CD14-positive monocyte (primary cell): Measurements from ENCODE around the gene KIZ. TPM values are rescaled to one million over a fixed set of nuclear protein-coding genes. Genes with fewer than 3 reads are reported as not detected.

ENCODE experiments used
- DNase-seq, 3 donors: peaks; one replicate each; pipeline ENCODE4 v3.0.0-alpha.2; 2011 to 2022
- H2AFZ ChIP-seq: 2 replicates; pipeline ENCODE4 v1.6.0; 2012; ENCODE audit warnings: mild to moderate bottlenecking, low read depth, low read length, inconsistent platforms; ENCODE audit not compliant: insufficient read depth, poor library complexity, severe bottlenecking
- H3K27ac ChIP-seq, 2 donors: 1 replicate in 1 of 2; 2 replicates in 1 of 2; pipeline ENCODE4 v1.5.1; 2012 to 2013; ENCODE audit warnings: low read length in 2 of 2, control low read depth in 1 of 2, inconsistent platforms in 1 of 2, low read depth in 1 of 2, mild to moderate bottlenecking in 1 of 2
- H3K27me3 ChIP-seq, 2 donors: one replicate each; pipeline versions ENCODE4 v1.6.0 to v1.6.1; 2011 to 2013; ENCODE audit warnings: low read length in 2 of 2; ENCODE audit not compliant: control insufficient read depth in 2 of 2, insufficient read depth in 2 of 2
- H3K36me3 ChIP-seq, 2 donors: replicated peaks in 1 of 2; 1 replicate in 1 of 2; 2 replicates in 1 of 2; pipeline versions ENCODE4 v1.5.1 to v1.6.1; 2012 to 2013; ENCODE audit warnings: low read length in 2 of 2, control low read depth in 1 of 2, inconsistent platforms in 1 of 2, mild to moderate bottlenecking in 1 of 2; ENCODE audit not compliant: insufficient read depth in 2 of 2, control insufficient read depth in 1 of 2
- H3K4me1 ChIP-seq, 2 donors: 1 replicate in 1 of 2; 2 replicates in 1 of 2; pipeline versions ENCODE4 v1.5.1 to v1.6.1; 2012 to 2013; ENCODE audit warnings: low read length in 2 of 2, control low read depth in 1 of 2, inconsistent platforms in 1 of 2, mild to moderate bottlenecking in 1 of 2, moderate library complexity in 1 of 2; ENCODE audit not compliant: insufficient read depth in 2 of 2, control insufficient read depth in 1 of 2
- H3K4me2 ChIP-seq: replicated peaks from 2 replicates; pipeline ENCODE3; 2012; ENCODE audit warnings: low read length, moderate library complexity, mild to moderate bottlenecking; ENCODE audit not compliant: poor library complexity, severe bottlenecking; ENCODE audit errors: extremely low read depth
- H3K4me3 ChIP-seq, 3 experiments: fragments of 200-600 bp in 1 of 3; sonication (generic) in 1 of 3; replicated peaks in 1 of 3; 1 replicate in 2 of 3; 2 replicates in 1 of 3; pipeline ENCODE4 v1.5.1; 2011 to 2013; ENCODE audit warnings: low read length in 3 of 3, mild to moderate bottlenecking in 3 of 3, control low read depth in 2 of 3, low read depth in 2 of 3, inconsistent platforms in 1 of 3, moderate library complexity in 1 of 3
- H3K79me2 ChIP-seq: 2 replicates; pipeline ENCODE4 v1.6.0; 2012; ENCODE audit warnings: mild to moderate bottlenecking, control low read depth, inconsistent platforms, low read length, moderate library complexity; ENCODE audit not compliant: insufficient read depth
- H3K9ac ChIP-seq: 2 replicates; pipeline ENCODE4 v1.6.0; 2017; ENCODE audit warnings: low read length, mild to moderate bottlenecking; ENCODE audit not compliant: insufficient read depth, poor library complexity, severe bottlenecking
- H3K9me3 ChIP-seq, 2 donors: replicated peaks in 1 of 2; 1 replicate in 1 of 2; 2 replicates in 1 of 2; pipeline versions ENCODE4 v1.5.1 to v1.6.1; 2012 to 2013; ENCODE audit warnings: low read length in 2 of 2, control low read depth in 1 of 2; ENCODE audit not compliant: control insufficient read depth in 1 of 2, insufficient read depth in 1 of 2
- H4K20me1 ChIP-seq: 2 replicates; pipeline ENCODE4 v1.6.0; 2012; ENCODE audit warnings: mild to moderate bottlenecking, low read length, control low read depth, moderate library complexity; ENCODE audit not compliant: insufficient read depth
- H3K27ac Mint-ChIP-seq, 7 donors: one replicate each; pipeline ENCODE4 v1.8.0; 2020; ENCODE audit warnings: mild to moderate bottlenecking in 7 of 7, mixed read lengths in 7 of 7, moderate library complexity in 6 of 7, inconsistent platforms in 2 of 7
- H3K27me3 Mint-ChIP-seq, 3 donors: one replicate each; pipeline ENCODE4 v1.8.0; 2021 to 2022; ENCODE audit warnings: low read depth in 3 of 3, mild to moderate bottlenecking in 3 of 3, mixed read lengths in 3 of 3, moderate library complexity in 3 of 3, inconsistent platforms in 1 of 3
- H3K36me3 Mint-ChIP-seq, 2 donors: one replicate each; pipeline ENCODE4 v1.8.0; 2020; ENCODE audit warnings: mixed read lengths in 2 of 2, inconsistent platforms in 1 of 2, mild to moderate bottlenecking in 1 of 2
- H3K4me1 Mint-ChIP-seq: one replicate; pipeline ENCODE4 v1.8.0; 2020; ENCODE audit warnings: mild to moderate bottlenecking, mixed read lengths
- H3K4me3 Mint-ChIP-seq, 2 donors: one replicate each; pipeline ENCODE4 v1.8.0; 2020; ENCODE audit warnings: mild to moderate bottlenecking in 2 of 2, mixed read lengths in 2 of 2, moderate library complexity in 1 of 2
- H3K9me3 Mint-ChIP-seq, 7 donors: one replicate each; pipeline ENCODE4 v1.8.0; 2020 to 2022; ENCODE audit warnings: mixed read lengths in 7 of 7, mild to moderate bottlenecking in 6 of 7, moderate library complexity in 6 of 7, inconsistent platforms in 2 of 7
- WGBS: methylation state at CpG from one replicate; pipeline ENCODE4 v1.1.5; 2013; ENCODE audit warnings: missing lambda C conversion rate; ENCODE audit not compliant: insufficient coverage; 5-methylcytosine and 5-hydroxymethylcytosine counted together
- intact Hi-C, 2 donors: fragments of 100-400 bp; cut with micrococcal nuclease; formaldehyde crosslinking; loops; one replicate each; pipeline versions ENCODE4 v1.15.0 to v1.15.1; 2023
- polyA plus RNA-seq, 3 donors: library from polyadenylated mRNA; depleted of rRNA in 1 of 3; unstranded in 2 of 3; stranded (reverse) in 1 of 3; fragments of 300-500 nt in 2 of 3; fragments of >200 nt in 1 of 3; fragmentation: Illumina TruSeq in 2 of 3; gene quantifications; 1 replicate in 2 of 3; 2 replicates in 1 of 3; pipeline ENCODE4 v1.2.3, GENCODE V29; 2012 to 2021
- TF ChIP-seq, protein P1 (sequence below): fragments of 200-600 bp; IDR thresholded peaks from one replicate; pipeline ENCODE4 v1.8.0; 2022; ENCODE audit warnings: antibody characterized with exemption, mild to moderate bottlenecking

The KIZ gene
- polyA plus RNA-seq, 3 donors: 7.2 to 13.2 (median 10.2) TPM

DNA sequence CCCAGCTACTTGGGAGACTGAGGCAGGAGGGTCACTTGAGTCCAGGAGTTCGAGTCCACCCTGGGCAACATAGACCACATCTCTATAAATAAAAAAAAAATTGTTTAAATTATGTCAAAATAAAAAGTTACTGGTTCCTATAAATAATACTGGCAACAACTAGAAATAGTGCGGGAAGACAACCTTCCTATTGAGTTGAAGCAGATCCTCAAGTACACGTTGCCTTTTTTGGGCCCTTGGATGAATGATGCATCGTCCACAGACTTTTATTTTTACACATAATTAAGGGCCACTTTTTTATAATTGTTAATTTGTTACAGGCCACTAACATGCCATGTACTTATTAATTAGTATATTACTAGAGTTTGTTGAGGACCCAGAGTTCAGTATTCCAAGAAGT is 31.1 kb downstream of the KIZ start:
- no peak overlapping the region for H2AFZ ChIP-seq
- H3K4me3 Mint-ChIP-seq: no peak overlapping the region
- no peak overlapping the region for H3K4me2 ChIP-seq
- H3K4me3 ChIP-seq: no peak overlapping the region
- H3K79me2 ChIP-seq: no peaks in the 10 kb centered on the region
- H3K36me3 Mint-ChIP-seq: peaks cover 10 to 14% of the 10 kb centered on the region in 2 donors
- H3K9me3 ChIP-seq: no peaks in the 10 kb centered on the region
- H3K36me3 ChIP-seq: peaks cover 0 to 3% of the 10 kb centered on the region in 2 donors
- no peak for DNase-seq
- H3K4me1 Mint-ChIP-seq: no peaks in the 10 kb centered on the region
- no peak overlapping the region for H3K27ac Mint-ChIP-seq
- WGBS: no CpG with 5 or more reads among the region's 4 CpGs
- H3K9ac ChIP-seq: no peak overlapping the region
- H3K4me1 ChIP-seq: no peaks in the 10 kb centered on the region
- intact Hi-C loops: no loop called here
- H3K27me3 ChIP-seq: no peaks in the 10 kb centered on the region
- H3K9me3 Mint-ChIP-seq: peaks cover 0 to 3% (median 0%) of the 10 kb centered on the region in 7 donors
- peaks cover 0 to 4% (median 0%) of the 10 kb centered on the region in 3 donors for H3K27me3 Mint-ChIP-seq
- H3K27ac ChIP-seq: no peak overlapping the region
- TF ChIP-seq, protein P1, sequence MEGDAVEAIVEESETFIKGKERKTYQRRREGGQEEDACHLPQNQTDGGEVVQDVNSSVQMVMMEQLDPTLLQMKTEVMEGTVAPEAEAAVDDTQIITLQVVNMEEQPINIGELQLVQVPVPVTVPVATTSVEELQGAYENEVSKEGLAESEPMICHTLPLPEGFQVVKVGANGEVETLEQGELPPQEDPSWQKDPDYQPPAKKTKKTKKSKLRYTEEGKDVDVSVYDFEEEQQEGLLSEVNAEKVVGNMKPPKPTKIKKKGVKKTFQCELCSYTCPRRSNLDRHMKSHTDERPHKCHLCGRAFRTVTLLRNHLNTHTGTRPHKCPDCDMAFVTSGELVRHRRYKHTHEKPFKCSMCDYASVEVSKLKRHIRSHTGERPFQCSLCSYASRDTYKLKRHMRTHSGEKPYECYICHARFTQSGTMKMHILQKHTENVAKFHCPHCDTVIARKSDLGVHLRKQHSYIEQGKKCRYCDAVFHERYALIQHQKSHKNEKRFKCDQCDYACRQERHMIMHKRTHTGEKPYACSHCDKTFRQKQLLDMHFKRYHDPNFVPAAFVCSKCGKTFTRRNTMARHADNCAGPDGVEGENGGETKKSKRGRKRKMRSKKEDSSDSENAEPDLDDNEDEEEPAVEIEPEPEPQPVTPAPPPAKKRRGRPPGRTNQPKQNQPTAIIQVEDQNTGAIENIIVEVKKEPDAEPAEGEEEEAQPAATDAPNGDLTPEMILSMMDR: no peak
- H4K20me1 ChIP-seq: no peaks in the 10 kb centered on the region

DNA sequence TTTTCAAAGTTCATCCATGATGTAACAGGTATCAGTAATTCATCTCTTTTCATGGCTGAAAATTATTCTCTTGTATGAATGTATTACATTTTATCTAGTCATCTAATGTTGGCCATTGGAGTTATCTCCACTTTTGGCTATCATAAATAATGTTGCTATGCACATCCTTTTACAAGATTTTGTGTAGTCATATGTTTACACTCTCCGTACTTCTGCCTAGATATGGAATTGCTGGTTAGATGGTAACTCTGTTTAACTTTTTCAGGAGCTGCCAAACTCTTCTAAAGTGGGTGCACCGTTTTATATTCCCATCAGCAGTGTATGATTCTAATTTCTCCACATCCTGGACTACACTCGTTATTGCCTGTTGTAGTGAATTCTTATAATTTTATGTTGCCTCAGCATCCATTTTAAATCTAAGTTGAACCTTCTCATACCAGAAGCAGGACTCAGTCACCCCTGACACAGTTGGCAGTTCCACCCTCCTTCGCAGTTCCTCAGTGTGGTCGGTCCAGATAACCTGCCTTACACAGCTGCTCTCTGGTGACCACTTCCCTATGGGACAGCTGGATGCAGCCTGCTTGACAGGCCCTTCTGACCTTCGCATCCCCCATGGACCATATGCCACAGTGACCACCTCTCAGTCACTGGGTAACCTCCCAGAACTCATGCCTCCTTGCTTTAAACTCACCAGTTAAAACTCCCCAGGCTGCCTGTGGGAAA is 33.9 kb downstream of the KIZ start:
- Mint-ChIP-seq H3K4me1 (no peaks in the 10 kb centered on the region), H3K27ac (no peak overlapping the region), H3K36me3 (peaks cover 19 to 28% of the 10 kb centered on the region in 2 donors), H3K4me3 (no peak overlapping the region), H3K27me3 (peaks cover 0 to 4% (median 0%) of the 10 kb centered on the region in 3 donors), H3K9me3 (peaks cover 0 to 3% (median 0%) of the 10 kb centered on the region in 7 donors)
- no peak overlapping the region for H3K9ac ChIP-seq
- H3K9me3 ChIP-seq: no peaks in the 10 kb centered on the region
- no peaks in the 10 kb centered on the region for H4K20me1 ChIP-seq
- no peak for DNase-seq
- H3K4me1 ChIP-seq: no peaks in the 10 kb centered on the region
- intact Hi-C loops: no loop called here
- peaks cover 0 to 3% of the 10 kb centered on the region in 2 donors for H3K36me3 ChIP-seq
- 86% methylated on average over 3 of the region's 6 CpGs for WGBS
- no peaks in the 10 kb centered on the region for H3K79me2 ChIP-seq
- TF ChIP-seq, protein P1: no peak
- H3K4me2 ChIP-seq: no peak overlapping the region
- H3K27ac ChIP-seq: no peak overlapping the region
- H3K4me3 ChIP-seq: no peak overlapping the region
- no peak overlapping the region for H2AFZ ChIP-seq
- no peaks in the 10 kb centered on the region for H3K27me3 ChIP-seq
